ENCODE results near the gene PHAX. TPM values are rescaled to one million over a fixed set of nuclear protein-coding genes. Genes with fewer than 3 reads are reported as not detected.
A peak's percentile ranks its signal among the peaks of the same experiment; 100 is the strongest.

The PHAX gene
- total and polyA plus RNA-seq, 10 of the 15 experiments (the other 5 are each of a cell fraction or from before 2014, with no cell fraction given) = 28.2 to 88.7 (median 60.3) TPM

DNA sequence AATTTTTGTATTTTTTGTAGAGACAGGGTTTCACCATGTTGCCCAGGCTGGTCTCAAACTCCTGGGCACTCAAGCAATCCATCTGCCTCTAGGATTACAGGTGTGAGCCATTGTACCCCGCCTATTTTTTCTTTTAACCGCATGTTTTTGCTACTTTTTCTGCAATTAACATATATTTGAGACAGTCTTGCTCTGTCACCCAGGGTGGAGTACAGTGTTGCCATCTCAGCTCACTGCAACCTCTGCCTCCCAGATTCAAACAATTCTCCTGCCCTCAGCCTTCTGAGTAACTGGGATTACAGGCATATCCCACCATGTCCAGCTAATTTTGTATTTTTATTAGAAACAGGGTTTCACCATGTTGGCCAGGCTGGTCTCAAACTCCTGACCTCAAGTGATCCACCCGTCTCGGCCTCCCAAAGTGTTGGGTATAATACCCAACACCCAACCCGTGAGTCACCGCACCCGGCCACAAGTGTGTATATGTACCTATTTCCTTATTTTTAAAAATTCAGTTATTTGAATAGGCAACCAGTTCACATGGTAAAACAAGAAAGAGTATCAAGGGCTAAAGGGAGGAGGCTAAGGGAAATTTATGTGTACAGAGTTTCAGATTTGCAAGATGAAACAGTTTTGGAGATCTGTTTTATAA, 13.3 kb downstream of the PHAX start:
- in situ Hi-C loops (cut with MboI) = no loop called here
- Histone ChIP-seq H3K9ac (ENCODE audit: control insufficient read depth, insufficient read depth, low read length) (no peak overlapping the region), H3K9me3 (replicated peaks; ENCODE audit: control insufficient read depth, insufficient read depth, low read length) (no peaks in the 10 kb centered on the region), H3K36me3 (ENCODE audit: control insufficient read depth in 2 of 2, insufficient read depth in 2 of 2, low read length in 1 of 2) (peaks cover 3 to 17% of the 10 kb centered on the region in 2 experiments), H4K20me1 (ENCODE audit: control insufficient read depth, insufficient read depth) (no peaks in the 10 kb centered on the region), H2AFZ (ENCODE audit: control insufficient read depth, low read depth, low read length) (no peak overlapping the region), H3K79me2 (ENCODE audit: control insufficient read depth, insufficient read depth, low read length) (peaks cover 22% of the 10 kb centered on the region), H3K4me2 (ENCODE audit: control insufficient read depth, insufficient read depth) (peak overlapping the region; percentile 42), H3K27me3 (replicated peaks in 1 of 2; ENCODE audit: control insufficient read depth in 2 of 2, insufficient read depth in 2 of 2, low read length in 1 of 2) (no peaks in the 10 kb centered on the region), H3K4me3 (no peak overlapping the region), H3K4me1 (ENCODE audit: control insufficient read depth, insufficient read depth, low read length) (peaks cover 12% of the 10 kb centered on the region), H3K27ac (ENCODE audit: control insufficient read depth, insufficient read depth) (peak overlapping the region; percentile 25; the same call in 1 of the 2 replicates)
- CTCF ChIA-PET = interaction anchor here (0.9 to 1.3 kb wide), 3 partner anchors 9 to 66 kb away, joined by 3 to 7 read pairs (median 5); partner anchors contain the start of gene PHAX
- TF ChIP-seq BCL11A (IDR thresholded peaks at IDR 0.05; ENCODE audit: low read depth, low read length) (no peak), PAX8 (IDR thresholded peaks at IDR 0.05) (no peak), SMAD1 (IDR thresholded peaks at IDR 0.05; ENCODE audit: low read depth, partially characterized antibody) (no peak), STAT3 (IDR thresholded peaks at IDR 0.05; ENCODE audit: low read depth, low read length) (no peak), ZNF274 (IDR thresholded peaks at IDR 0.05; ENCODE audit: insufficient read depth, insufficient read length) (no peak), EZH2 (IDR thresholded peaks at IDR 0.05; ENCODE audit: borderline replicate concordance, control insufficient read depth, low read depth, low read length) (no peak), SP1 (IDR thresholded peaks at IDR 0.05; ENCODE audit: low read depth, low read length) (no peak), CEBPB (IDR thresholded peaks at IDR 0.05; ENCODE audit: borderline replicate concordance in 1 of 2, low read depth in 2 of 2, low read length in 2 of 2) (no peak), HSF1 (IDR thresholded peaks at IDR 0.05; ENCODE audit: low read depth, low read length) (no peak), SMAD5 (IDR thresholded peaks at IDR 0.05; ENCODE audit: low read depth) (no peak), SIX5 (IDR thresholded peaks at IDR 0.05; ENCODE audit: low read depth, low read length, severe bottlenecking) (no peak), CREB1 (IDR thresholded peaks at IDR 0.05; ENCODE audit: low read depth) (no peak), YY1 (IDR thresholded peaks at IDR 0.05; ENCODE audit: low read depth, low read length) (no peak), IKZF1 (conservative IDR thresholded peaks at IDR 0.05) (no peak), ATF7 (IDR thresholded peaks at IDR 0.05; ENCODE audit: low read depth) (no peak)
- TF ChIP-seq, protein P1, sequence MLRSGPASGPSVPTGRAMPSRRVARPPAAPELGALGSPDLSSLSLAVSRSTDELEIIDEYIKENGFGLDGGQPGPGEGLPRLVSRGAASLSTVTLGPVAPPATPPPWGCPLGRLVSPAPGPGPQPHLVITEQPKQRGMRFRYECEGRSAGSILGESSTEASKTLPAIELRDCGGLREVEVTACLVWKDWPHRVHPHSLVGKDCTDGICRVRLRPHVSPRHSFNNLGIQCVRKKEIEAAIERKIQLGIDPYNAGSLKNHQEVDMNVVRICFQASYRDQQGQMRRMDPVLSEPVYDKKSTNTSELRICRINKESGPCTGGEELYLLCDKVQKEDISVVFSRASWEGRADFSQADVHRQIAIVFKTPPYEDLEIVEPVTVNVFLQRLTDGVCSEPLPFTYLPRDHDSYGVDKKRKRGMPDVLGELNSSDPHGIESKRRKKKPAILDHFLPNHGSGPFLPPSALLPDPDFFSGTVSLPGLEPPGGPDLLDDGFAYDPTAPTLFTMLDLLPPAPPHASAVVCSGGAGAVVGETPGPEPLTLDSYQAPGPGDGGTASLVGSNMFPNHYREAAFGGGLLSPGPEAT (IDR thresholded peaks at IDR 0.05; ENCODE audit: low read depth) = no peak
- TF ChIP-seq, protein P2, sequence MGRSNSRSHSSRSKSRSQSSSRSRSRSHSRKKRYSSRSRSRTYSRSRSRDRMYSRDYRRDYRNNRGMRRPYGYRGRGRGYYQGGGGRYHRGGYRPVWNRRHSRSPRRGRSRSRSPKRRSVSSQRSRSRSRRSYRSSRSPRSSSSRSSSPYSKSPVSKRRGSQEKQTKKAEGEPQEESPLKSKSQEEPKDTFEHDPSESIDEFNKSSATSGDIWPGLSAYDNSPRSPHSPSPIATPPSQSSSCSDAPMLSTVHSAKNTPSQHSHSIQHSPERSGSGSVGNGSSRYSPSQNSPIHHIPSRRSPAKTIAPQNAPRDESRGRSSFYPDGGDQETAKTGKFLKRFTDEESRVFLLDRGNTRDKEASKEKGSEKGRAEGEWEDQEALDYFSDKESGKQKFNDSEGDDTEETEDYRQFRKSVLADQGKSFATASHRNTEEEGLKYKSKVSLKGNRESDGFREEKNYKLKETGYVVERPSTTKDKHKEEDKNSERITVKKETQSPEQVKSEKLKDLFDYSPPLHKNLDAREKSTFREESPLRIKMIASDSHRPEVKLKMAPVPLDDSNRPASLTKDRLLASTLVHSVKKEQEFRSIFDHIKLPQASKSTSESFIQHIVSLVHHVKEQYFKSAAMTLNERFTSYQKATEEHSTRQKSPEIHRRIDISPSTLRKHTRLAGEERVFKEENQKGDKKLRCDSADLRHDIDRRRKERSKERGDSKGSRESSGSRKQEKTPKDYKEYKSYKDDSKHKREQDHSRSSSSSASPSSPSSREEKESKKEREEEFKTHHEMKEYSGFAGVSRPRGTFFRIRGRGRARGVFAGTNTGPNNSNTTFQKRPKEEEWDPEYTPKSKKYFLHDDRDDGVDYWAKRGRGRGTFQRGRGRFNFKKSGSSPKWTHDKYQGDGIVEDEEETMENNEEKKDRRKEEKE (IDR thresholded peaks at IDR 0.05) = no peak
- SMC1A ChIA-PET (ENCODE audit: uncharacterized antibody, unreplicated experiment) = interaction anchor here (0.8 kb wide), 1 partner anchor 275 kb away, joined by 3 read pairs; no protein-coding TSS in a partner anchor
- BruUV-seq (replicated peaks) = no TSS peak
- FAIRE-seq (no peak), ATAC-seq (peak; percentile 39), DNase-seq (ENCODE audit: low read depth, low spot score) (no peak)
- intact Hi-C loops (cut with micrococcal nuclease; ENCODE audit: unreplicated experiment) = no loop called here
- WGBS (ENCODE audit: insufficient coverage, insufficient replicate concordance, low lambda C conversion rate, missing lambda C conversion rate) = 21% methylated on average over 7 of the region's 7 CpGs
- RAD21 ChIA-PET (ENCODE audit: unreplicated experiment) = no interaction called here
- POLR2A ChIA-PET = interaction anchor here (0.7 kb wide), 1 partner anchor 71 kb away, joined by 3 read pairs; no protein-coding TSS in a partner anchor

Data from GM12878 (cell line).